Colonic mucosa (tissue), 4 donors: ENCODE data around the gene IVL. TPM values are rescaled to one million over a fixed set of nuclear protein-coding genes. Genes with fewer than 3 reads are reported as not detected.

Source experiments
- DNase-seq: peaks from one replicate; pipeline ENCODE4 v3.0.0-alpha.2; 2020
- H3K27ac ChIP-seq: fragments of 200-600 bp; one replicate; pipeline ENCODE4 v1.8.0; 2021
- H3K27me3 ChIP-seq: fragments of 200-600 bp; one replicate; pipeline ENCODE4 v1.8.0; 2021
- H3K36me3 ChIP-seq: fragments of 200-600 bp; one replicate; pipeline ENCODE4 v1.8.0; 2021
- H3K4me1 ChIP-seq: fragments of 200-600 bp; one replicate; pipeline ENCODE4 v1.8.0; 2021; ENCODE audit warnings: mild to moderate bottlenecking
- H3K4me3 ChIP-seq: fragments of 200-600 bp; one replicate; pipeline ENCODE4 v1.8.0; 2021
- H3K9ac ChIP-seq, 2 donors: one replicate each; pipeline ENCODE4 v1.7.0; 2013; ENCODE audit warnings: control low read depth in 2 of 2, low read depth in 2 of 2, low read length in 2 of 2
- H3K9me3 ChIP-seq: fragments of 200-600 bp; one replicate; pipeline ENCODE4 v1.8.0; 2021
- CTCF ChIP-seq: fragments of 200-600 bp; IDR thresholded peaks from one replicate; pipeline ENCODE4 v1.8.0; 2022; ENCODE audit warnings: antibody characterized with exemption, mild to moderate bottlenecking
- intact Hi-C: fragments of 100-400 bp; cut with DNase I; formaldehyde crosslinking; loops from one replicate; pipeline ENCODE4 v1.14.1; 2022
- total RNA-seq, 2 donors: library from RNA; stranded (reverse); fragmentation: NEBNext Ultra II Directional in 1 of 2; extraction: Animal tissue kit (Norgen Biotek cat#: 25700) in 1 of 2; gene quantifications; one replicate each; pipeline ENCODE4 v1.2.1, GENCODE V29; 2021
- donor health status: healthy.
- donor health status: DM: no; HTN: no; CAD: no.
- donor health status: DM: no; HTN: no; CAD: no.

The IVL gene
- total RNA-seq, 2 donors from 2014 or later = not detected

- no peak for TF ChIP-seq CTCF
- H3K27me3 ChIP-seq = no peaks in the 10 kb centered on the region
- intact Hi-C loops = no loop called here
- no peak overlapping the region for H3K4me3 ChIP-seq
- no peak overlapping the region for H3K27ac ChIP-seq
- no peaks in the 10 kb centered on the region for H3K36me3 ChIP-seq
- DNase-seq = no peak
- H3K4me1 ChIP-seq = no peaks in the 10 kb centered on the region
- H3K9ac ChIP-seq = no peak overlapping the region
- no peaks in the 10 kb centered on the region for H3K9me3 ChIP-seq
These were observed 9.4 kb downstream of the IVL start for GRCh38 chr1:152917794-152918193.

GRCh38 chr1:152919071-152919470 is 10.7 kb downstream of the IVL start:
- H3K27ac ChIP-seq = no peak overlapping the region
- TF ChIP-seq CTCF = no peak
- no peaks in the 10 kb centered on the region for H3K4me1 ChIP-seq
- no peak overlapping the region for H3K4me3 ChIP-seq
- no peak for DNase-seq
- intact Hi-C loops = no loop called here
- no peaks in the 10 kb centered on the region for H3K36me3 ChIP-seq
- H3K9me3 ChIP-seq = no peaks in the 10 kb centered on the region
- no peak overlapping the region for H3K9ac ChIP-seq
- no peaks in the 10 kb centered on the region for H3K27me3 ChIP-seq

- no peak overlapping the region for H3K4me3 ChIP-seq
- intact Hi-C loops = no loop called here
- H3K4me1 ChIP-seq = no peaks in the 10 kb centered on the region
- no peak overlapping the region for H3K9ac ChIP-seq
- H3K9me3 ChIP-seq = no peaks in the 10 kb centered on the region
- no peaks in the 10 kb centered on the region for H3K27me3 ChIP-seq
- H3K27ac ChIP-seq = no peak overlapping the region
- no peak for DNase-seq
- no peaks in the 10 kb centered on the region for H3K36me3 ChIP-seq
- TF ChIP-seq CTCF = no peak
These were observed 15.8 kb downstream of the IVL start for GRCh38 chr1:152924191-152924590.

GRCh38 chr1:152926091-152926490 is 17.7 kb downstream of the IVL start:
- H3K27ac ChIP-seq = no peak overlapping the region

GRCh38 chr1:152928671-152929070 is 20.3 kb downstream of the IVL start:
- H3K4me3 ChIP-seq = no peak overlapping the region
- no peak overlapping the region for H3K27ac ChIP-seq
- TF ChIP-seq CTCF = no peak
- no peaks in the 10 kb centered on the region for H3K4me1 ChIP-seq
- no peaks in the 10 kb centered on the region for H3K27me3 ChIP-seq
- no peak for DNase-seq
- H3K9me3 ChIP-seq = no peaks in the 10 kb centered on the region
- no peaks in the 10 kb centered on the region for H3K36me3 ChIP-seq
- intact Hi-C loops = no loop called here
- H3K9ac ChIP-seq = no peak overlapping the region

More at GRCh38 chr1:152926091-152926490, 17.7 kb downstream of the IVL start:
- Histone ChIP-seq H3K36me3 (no peaks in the 10 kb centered on the region), H3K4me1 (no peaks in the 10 kb centered on the region), H3K9me3 (no peaks in the 10 kb centered on the region), H3K4me3 (no peak overlapping the region), H3K9ac (no peak overlapping the region), H3K27me3 (no peaks in the 10 kb centered on the region)
- intact Hi-C loops = no loop called here
- TF ChIP-seq CTCF = no peak
- DNase-seq = no peak
